Mucosa of stomach (tissue), 1 donor: Measurements from ENCODE around the gene SETBP1.

Experiments
- H3K27me3 ChIP-seq: one replicate; pipeline ENCODE4 v1.7.0; 2013; ENCODE audit warnings: mild to moderate bottlenecking, low read length; ENCODE audit not compliant: control insufficient read depth, insufficient read depth
- H3K36me3 ChIP-seq: one replicate; pipeline ENCODE4 v1.7.0; 2013; ENCODE audit warnings: low read length; ENCODE audit not compliant: control insufficient read depth, insufficient read depth
- H3K4me1 ChIP-seq: one replicate; pipeline ENCODE4 v1.7.0; 2013; ENCODE audit warnings: mild to moderate bottlenecking, low read length; ENCODE audit not compliant: control insufficient read depth, insufficient read depth
- H3K4me3 ChIP-seq: one replicate; pipeline ENCODE4 v1.7.0; 2013; ENCODE audit warnings: low read length
- H3K9ac ChIP-seq: one replicate; pipeline ENCODE4 v1.7.0; 2013; ENCODE audit warnings: mild to moderate bottlenecking, low read length, moderate library complexity
- H3K9me3 ChIP-seq: one replicate; pipeline ENCODE4 v1.7.0; 2013; ENCODE audit warnings: mild to moderate bottlenecking, low read length, moderate library complexity; ENCODE audit not compliant: control insufficient read depth
- donor health status: Pancreatic carcinoma.

SETBP1 gene

DNA sequence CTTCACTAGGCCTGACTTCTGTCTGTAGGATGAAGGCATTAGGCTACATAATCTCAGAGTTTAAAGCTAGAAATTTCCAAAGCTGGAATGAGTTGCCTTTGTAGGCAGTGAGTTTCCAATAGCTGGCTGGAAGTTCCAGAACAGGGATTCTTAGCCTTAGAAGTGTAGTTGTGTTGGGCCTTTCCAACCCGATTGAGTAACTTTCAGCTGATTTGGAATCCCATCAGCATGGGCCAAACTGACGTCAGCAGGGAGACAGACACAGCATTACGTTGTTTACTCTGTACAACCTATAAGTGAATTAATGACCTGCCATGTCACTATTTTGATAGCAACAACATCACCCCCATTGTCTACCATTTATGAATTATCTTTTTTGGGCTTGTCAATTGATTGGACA is 56.9 kb downstream of the SETBP1 start:
- Histone ChIP-seq H3K27me3 (no peaks in the 10 kb centered on the region), H3K4me1 (peaks cover 21% of the 10 kb centered on the region), H3K9me3 (no peaks in the 10 kb centered on the region)

DNA sequence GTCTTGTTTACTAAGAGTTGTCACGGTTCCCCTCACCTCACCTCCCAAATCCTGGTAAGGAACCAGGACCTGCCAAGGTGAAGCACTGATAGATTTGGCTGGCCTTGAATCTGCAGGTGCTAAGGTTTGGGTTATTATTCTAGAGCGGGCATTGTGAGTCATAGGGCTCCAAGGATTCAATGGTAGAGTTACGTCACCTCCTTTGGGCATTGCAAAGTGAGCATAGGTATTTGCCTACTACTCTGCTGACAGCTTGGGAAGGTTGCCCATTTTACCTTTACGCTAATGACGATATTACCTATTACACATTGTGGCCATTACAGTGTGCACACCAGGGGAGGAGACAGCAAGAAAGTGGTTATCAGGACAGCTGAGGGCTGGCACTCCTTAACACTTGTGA is 59.3 kb downstream of the SETBP1 start:
- H3K4me3 ChIP-seq: no peak overlapping the region
- no peaks in the 10 kb centered on the region for H3K36me3 ChIP-seq
- H3K9me3 ChIP-seq: no peaks in the 10 kb centered on the region
- peaks cover 26% of the 10 kb centered on the region for H3K4me1 ChIP-seq
- no peaks in the 10 kb centered on the region for H3K27me3 ChIP-seq
- H3K9ac ChIP-seq: no peak overlapping the region

More for the DNA sequence above, 56.9 kb downstream of the SETBP1 start:
- Histone ChIP-seq H3K4me3 (no peak overlapping the region), H3K9ac (no peak overlapping the region), H3K36me3 (no peaks in the 10 kb centered on the region)

DNA sequence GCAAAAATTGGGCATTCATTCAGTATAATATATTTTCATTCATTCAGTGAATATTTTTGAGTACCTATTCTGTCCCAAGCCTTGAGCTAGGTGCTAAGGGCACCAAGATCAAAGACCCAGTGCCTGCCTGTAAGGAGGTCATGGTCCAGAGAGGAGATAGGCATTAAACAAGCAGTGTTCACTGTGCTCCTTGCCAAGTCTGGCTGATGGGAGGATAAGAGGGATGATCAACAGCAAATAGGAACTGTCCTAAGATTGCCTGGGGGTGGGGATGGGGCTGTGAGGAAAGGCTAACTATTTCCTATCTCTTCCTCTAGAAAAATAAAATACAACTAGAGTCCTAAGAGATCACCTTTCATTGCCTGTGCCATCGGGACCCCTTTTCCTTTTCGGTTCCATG is 60.4 kb downstream of the SETBP1 start:
- no peaks in the 10 kb centered on the region for H3K9me3 ChIP-seq
- H3K9ac ChIP-seq: no peak overlapping the region
- no peaks in the 10 kb centered on the region for H3K27me3 ChIP-seq
- H3K4me1 ChIP-seq: peaks cover 26% of the 10 kb centered on the region
- H3K4me3 ChIP-seq: no peak overlapping the region
- no peaks in the 10 kb centered on the region for H3K36me3 ChIP-seq

DNA sequence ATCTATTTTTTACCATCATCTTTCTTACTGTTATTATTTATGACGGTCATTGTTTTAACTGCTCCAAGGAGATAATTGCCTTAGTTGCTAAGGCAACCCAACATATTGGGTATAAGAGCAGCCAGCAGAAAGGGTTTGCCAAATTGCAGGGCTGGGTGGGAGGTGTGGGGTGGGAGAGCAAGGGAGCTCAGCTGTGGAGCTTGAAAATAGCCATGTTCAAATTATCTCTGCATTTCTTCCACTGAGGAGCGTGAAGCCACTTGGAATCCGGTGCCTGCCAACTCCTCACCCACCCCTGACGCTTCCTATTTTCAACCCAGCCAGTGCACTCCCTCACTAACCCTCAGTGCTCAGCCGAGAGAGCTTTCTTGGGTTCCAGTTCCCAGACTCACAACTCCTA is 60.8 kb downstream of the SETBP1 start:
- H3K9me3 ChIP-seq: no peaks in the 10 kb centered on the region
- peaks cover 26% of the 10 kb centered on the region for H3K4me1 ChIP-seq
- H3K27me3 ChIP-seq: no peaks in the 10 kb centered on the region
- no peaks in the 10 kb centered on the region for H3K36me3 ChIP-seq
- no peak overlapping the region for H3K9ac ChIP-seq
- no peak overlapping the region for H3K4me3 ChIP-seq

DNA sequence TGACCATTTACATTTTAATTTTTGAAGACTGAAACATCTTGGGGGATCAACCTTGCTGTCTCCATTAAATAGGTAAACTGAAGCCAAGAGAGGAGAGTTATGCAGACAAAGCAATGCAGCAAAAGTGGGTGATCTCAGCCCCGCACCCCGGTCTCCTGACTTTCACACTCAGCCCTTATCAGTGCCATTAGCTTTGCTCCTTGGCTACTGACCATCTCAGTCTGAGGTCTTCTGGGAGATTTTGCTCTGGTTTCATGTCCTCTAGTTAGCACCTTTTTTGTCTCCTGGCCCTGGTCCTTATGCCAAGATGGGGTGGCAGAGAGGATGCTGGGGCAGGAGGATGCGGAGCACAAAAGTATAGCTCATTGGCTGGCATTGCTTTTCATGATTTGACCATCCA is 61.4 kb downstream of the SETBP1 start:
- no peak overlapping the region for H3K4me3 ChIP-seq
- no peaks in the 10 kb centered on the region for H3K36me3 ChIP-seq
- H3K27me3 ChIP-seq: no peaks in the 10 kb centered on the region
- no peak overlapping the region for H3K9ac ChIP-seq
- H3K4me1 ChIP-seq: peaks cover 21% of the 10 kb centered on the region
- H3K9me3 ChIP-seq: no peaks in the 10 kb centered on the region

DNA sequence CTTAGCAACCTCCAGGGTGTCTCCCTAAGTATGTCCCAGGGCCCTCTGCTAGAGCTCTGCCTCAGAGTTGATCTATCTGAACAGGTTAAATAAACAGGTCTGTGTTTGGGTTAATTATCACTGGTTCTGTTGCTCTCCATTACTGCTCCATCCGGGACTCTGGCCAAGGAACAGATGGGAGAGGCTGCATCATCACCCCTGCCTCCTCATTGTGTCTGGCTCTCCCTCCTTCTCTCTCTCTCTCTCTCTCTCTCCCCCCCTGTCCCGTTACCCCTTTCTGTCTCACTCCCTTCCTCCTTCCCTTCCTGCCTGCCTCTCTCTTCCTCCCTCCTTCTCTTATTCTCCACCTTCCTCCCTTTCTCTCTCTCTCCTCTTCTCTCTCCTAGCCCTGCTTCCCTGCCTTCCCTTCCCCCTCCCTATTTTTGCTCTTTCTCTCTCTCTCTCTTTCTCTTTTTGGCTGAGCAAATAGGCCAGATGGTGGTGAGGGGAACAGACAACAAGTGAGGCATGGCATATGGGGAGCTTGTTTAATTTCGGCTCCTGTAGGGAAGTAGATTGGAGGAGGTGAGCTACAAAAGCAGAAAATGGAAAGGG is 62.1 kb downstream of the SETBP1 start:
- no peak overlapping the region for H3K4me3 ChIP-seq
- H3K9ac ChIP-seq: no peak overlapping the region
- peaks cover 16% of the 10 kb centered on the region for H3K4me1 ChIP-seq
- no peaks in the 10 kb centered on the region for H3K36me3 ChIP-seq
- no peaks in the 10 kb centered on the region for H3K27me3 ChIP-seq
- no peaks in the 10 kb centered on the region for H3K9me3 ChIP-seq

DNA sequence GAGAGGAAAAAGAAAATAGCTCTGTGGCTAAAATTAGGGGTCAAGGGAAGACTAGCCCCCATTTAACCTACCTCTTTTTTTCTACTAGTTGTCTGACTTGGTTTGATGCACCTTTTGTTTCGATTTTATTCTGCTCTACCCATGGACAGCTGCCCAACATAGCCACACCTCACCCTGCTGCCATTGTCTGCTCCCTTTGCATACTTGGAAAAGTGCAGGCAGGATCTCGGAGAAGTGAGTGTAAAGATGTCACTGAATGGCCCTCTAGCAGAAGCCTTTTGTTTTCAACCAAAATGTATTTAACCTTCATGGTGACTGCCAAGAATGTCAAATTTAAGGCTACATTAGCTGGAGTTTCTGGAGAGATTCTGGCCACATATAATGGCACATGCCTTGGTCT is 62.9 kb downstream of the SETBP1 start:
- H3K4me1 ChIP-seq: peaks cover 16% of the 10 kb centered on the region
- H3K4me3 ChIP-seq: no peak overlapping the region
- H3K27me3 ChIP-seq: no peaks in the 10 kb centered on the region
- no peaks in the 10 kb centered on the region for H3K36me3 ChIP-seq
- H3K9me3 ChIP-seq: no peaks in the 10 kb centered on the region
- no peak overlapping the region for H3K9ac ChIP-seq

DNA sequence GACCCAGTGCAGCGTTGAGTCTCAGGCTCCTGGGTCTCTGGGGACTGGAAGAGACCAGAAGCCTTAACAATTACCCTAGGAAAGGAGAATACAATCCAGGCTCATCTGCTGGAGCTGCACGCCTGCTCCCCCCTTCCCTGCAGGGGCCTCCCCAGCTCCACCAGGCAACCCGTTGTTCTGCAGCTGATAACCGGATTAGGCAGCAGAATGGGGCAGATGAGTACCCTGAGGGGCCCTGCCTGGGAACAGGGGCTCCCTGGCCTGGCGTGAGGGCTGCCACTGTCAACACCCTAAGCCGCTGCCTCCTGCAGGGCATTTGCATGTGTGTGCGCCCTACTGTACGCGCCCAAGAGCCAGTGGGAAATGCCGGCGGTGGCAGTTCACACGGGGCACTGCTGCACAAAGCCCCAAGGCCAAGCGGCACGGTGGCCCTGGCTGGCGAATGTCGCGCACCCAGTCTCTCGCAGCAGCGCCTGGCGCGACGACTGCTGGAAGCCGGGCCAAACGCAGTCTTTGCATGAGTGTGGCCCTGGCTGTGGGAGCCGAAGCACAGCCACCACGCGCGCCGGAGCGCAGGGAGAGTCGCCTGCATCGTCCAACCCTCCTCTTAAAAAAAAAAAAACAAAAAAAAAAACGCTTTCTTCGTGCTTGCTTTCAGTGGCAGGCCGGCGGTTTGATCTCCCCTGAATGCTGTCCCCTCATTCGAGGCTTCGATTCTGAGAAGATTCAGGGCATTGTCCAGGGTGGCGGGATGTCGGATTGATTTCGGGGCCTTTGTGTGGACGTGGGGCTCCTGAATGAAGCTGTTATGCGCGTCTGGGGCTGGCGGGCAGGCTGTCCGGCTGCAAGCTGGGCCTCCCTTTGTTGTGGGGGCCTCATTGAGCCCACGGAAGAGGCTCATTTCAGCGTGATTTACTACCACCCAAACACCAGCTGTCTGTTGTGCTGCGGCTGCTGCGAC is 63.8 kb downstream of the SETBP1 start:
- Histone ChIP-seq H3K4me1 (peaks cover 16% of the 10 kb centered on the region), H3K36me3 (no peaks in the 10 kb centered on the region), H3K27me3 (no peaks in the 10 kb centered on the region), H3K4me3 (no peak overlapping the region), H3K9ac (no peak overlapping the region), H3K9me3 (no peaks in the 10 kb centered on the region)

DNA sequence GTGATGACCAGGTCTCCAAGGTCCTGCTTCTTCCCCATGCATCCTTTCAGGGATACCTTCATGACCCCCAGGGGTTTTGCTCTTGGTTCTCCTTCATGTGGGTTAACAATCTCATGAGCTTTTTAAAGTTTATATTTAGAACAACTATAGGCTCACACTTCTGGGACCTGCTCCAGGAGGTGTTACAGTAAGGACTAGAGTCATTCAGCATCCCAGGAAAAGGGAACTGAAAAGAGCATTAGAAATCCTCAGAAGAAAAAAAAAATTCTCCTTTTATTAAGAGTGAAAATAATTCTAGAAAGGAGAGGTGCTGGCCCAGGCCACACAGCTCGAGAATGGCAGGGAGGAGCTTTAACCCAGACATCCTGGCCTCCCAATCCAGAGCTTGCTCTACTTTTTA is 66.5 kb downstream of the SETBP1 start:
- H3K9me3 ChIP-seq: no peaks in the 10 kb centered on the region
- no peaks in the 10 kb centered on the region for H3K27me3 ChIP-seq
- no peak overlapping the region for H3K4me3 ChIP-seq
- H3K9ac ChIP-seq: no peak overlapping the region
- no peaks in the 10 kb centered on the region for H3K36me3 ChIP-seq
- H3K4me1 ChIP-seq: peaks cover 9% of the 10 kb centered on the region

DNA sequence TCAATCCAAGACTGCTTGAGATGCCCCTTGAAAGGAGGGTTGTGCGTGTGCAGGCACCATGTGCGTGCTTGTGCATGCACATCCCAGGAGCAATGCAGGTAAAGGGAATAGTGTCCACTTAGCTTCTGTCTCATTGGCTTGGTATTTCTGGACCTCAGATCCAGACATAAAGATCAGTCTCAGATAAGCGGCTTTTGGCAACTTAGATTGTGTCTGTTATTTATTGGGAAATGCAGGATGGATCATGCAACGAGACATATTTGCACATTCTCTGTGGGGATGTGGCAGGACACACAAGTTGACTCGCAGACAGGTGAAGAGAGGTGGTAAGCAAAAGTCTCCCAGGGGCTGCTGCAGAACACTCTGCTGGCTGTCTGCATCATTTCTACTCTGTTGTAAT is 67.9 kb downstream of the SETBP1 start:
- no peaks in the 10 kb centered on the region for H3K9me3 ChIP-seq
- H3K4me1 ChIP-seq: no peaks in the 10 kb centered on the region
- no peak overlapping the region for H3K4me3 ChIP-seq
- no peaks in the 10 kb centered on the region for H3K27me3 ChIP-seq
- H3K9ac ChIP-seq: no peak overlapping the region
- no peaks in the 10 kb centered on the region for H3K36me3 ChIP-seq

DNA sequence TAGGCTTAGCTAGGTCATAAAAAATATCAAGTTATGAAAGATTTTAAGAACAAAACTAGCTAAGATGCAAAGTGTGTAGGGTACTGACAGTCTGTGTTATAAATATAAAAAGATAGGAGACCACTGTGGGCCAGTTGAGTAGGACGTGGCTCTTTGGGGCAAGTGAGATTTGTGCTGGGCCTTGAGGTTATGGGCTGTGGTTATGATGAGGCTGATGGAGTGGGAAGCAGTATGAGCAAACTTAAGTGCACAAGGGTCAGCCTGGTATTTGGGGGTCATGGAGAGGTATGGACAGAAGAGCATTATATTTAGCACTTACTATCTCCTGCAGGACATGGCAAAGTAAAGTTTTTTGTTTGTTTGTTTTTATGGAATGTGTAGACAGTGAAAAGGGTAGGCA is 70.1 kb downstream of the SETBP1 start:
- H3K9me3 ChIP-seq: no peaks in the 10 kb centered on the region
- no peaks in the 10 kb centered on the region for H3K36me3 ChIP-seq
- no peak overlapping the region for H3K4me3 ChIP-seq
- no peak overlapping the region for H3K9ac ChIP-seq
- no peaks in the 10 kb centered on the region for H3K4me1 ChIP-seq
- H3K27me3 ChIP-seq: no peaks in the 10 kb centered on the region

DNA sequence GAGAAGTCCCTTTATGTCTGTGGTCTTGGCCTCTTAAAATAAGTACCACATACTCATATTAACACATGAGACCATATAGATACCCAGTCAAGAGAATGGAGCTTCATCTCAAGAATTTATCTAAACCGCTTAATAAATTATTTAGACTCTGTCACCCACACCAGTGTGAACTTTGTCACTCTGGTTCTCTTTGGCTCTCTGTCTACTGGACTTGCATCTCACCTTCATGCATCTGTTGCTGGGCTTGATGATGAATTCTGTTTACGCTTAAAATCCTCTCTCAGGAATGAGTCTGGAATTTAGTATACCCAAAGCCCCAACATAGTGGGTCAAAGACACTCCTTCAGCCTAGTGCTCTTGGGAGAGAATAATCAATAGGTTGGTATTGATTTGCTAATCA is 73.9 kb downstream of the SETBP1 start:
- Histone ChIP-seq H3K4me3 (no peak overlapping the region), H3K4me1 (no peaks in the 10 kb centered on the region), H3K9me3 (no peaks in the 10 kb centered on the region), H3K27me3 (no peaks in the 10 kb centered on the region), H3K9ac (no peak overlapping the region), H3K36me3 (no peaks in the 10 kb centered on the region)
